ENCODE results near the gene HUNK. TPM values are rescaled to one million over a fixed set of nuclear protein-coding genes. Genes with fewer than 3 reads are reported as not detected.

HUNK gene
- total RNA-seq (2022): not detected in 2 replicates
- percentile 1 among the genes with signal in this experiment for Bru-seq, nascent RNA
- not detected for BruChase-seq, experiment 1, labeled RNA remaining after a 6-hour chase
- percentile 1 among the genes with signal in this experiment for BruChase-seq, experiment 2, labeled RNA remaining after a 2-hour chase
- long read RNA-seq: 0 reads

DNA sequence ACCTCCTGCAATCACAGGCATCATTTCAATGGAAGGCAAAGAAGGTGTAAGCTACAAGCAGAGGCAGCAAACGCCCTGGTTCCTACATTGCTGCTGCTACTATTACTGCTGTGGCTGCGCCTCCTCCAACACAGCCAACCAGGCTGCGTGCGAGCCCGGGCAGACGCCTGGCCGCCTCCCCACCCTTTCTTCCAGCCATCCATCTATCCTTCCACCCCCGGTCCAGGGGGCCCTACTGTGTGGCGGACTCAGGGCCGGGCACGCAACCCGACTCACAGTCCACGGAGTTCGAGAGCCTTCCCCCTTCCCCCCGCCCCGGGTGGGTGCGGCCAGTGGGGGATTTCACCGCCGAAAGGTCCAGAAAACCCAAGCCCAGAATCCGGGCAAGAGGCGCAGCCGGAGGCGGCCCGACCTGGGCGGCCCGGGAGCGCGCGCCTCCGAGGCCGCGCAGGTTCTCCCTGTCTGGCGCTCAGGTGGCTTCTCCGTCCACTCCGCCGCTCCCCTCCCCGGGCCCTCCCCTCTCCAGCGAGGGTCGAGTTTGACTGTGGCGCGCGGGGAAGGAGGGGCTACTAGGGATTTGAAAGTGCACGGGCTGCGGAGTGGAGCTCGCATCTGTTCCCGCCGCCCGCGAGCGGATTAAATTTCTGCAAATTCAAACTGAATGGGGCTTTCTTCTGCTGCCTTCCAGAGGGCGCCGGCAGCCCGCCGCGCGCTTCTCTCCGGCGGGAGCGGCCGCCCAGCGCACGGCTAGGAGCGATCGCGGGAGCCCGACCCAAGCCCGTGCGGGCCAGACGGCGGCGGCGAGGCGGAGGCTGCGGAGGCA is at the start of gene HUNK:
Gene HUNK (plus strand): TSS at position 569 of the 823 bp plus-strand sequence. CDS start 655 bp downstream, outside the sequence.
- no TSS peak for BruUV-seq (replicated peaks)
- Mint-ChIP-seq H3K4me1 (ENCODE audit: insufficient read depth, unreplicated experiment) (no peaks in the 10 kb centered on the region), H3K36me3 (ENCODE audit: insufficient read depth, unreplicated experiment) (peaks cover 5% of the 10 kb centered on the region), H3K27ac (ENCODE audit: low read depth, unreplicated experiment) (no peak within 1 kb of the TSS), H3K9me3 (ENCODE audit: unreplicated experiment) (no peaks in the 10 kb centered on the region), H3K27me3 (ENCODE audit: insufficient read depth, unreplicated experiment) (peaks cover 67% of the 10 kb centered on the region), H3K4me3 (ENCODE audit: unreplicated experiment) (no peak within 1 kb of the TSS)
- CTCF ChIA-PET: interaction anchor here (2.1 kb wide), 1 partner anchor 87 kb away, joined by 11 read pairs; no protein-coding TSS in a partner anchor
- intact Hi-C loops (cut with micrococcal nuclease): no loop called here
- no peak for DNase-seq (ENCODE audit: unreplicated experiment)
- POLR2A ChIA-PET: no interaction called here
- TF ChIP-seq, protein P1, sequence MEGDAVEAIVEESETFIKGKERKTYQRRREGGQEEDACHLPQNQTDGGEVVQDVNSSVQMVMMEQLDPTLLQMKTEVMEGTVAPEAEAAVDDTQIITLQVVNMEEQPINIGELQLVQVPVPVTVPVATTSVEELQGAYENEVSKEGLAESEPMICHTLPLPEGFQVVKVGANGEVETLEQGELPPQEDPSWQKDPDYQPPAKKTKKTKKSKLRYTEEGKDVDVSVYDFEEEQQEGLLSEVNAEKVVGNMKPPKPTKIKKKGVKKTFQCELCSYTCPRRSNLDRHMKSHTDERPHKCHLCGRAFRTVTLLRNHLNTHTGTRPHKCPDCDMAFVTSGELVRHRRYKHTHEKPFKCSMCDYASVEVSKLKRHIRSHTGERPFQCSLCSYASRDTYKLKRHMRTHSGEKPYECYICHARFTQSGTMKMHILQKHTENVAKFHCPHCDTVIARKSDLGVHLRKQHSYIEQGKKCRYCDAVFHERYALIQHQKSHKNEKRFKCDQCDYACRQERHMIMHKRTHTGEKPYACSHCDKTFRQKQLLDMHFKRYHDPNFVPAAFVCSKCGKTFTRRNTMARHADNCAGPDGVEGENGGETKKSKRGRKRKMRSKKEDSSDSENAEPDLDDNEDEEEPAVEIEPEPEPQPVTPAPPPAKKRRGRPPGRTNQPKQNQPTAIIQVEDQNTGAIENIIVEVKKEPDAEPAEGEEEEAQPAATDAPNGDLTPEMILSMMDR (IDR thresholded peaks at IDR 0.05; ENCODE audit: unreplicated experiment): no peak

DNA sequence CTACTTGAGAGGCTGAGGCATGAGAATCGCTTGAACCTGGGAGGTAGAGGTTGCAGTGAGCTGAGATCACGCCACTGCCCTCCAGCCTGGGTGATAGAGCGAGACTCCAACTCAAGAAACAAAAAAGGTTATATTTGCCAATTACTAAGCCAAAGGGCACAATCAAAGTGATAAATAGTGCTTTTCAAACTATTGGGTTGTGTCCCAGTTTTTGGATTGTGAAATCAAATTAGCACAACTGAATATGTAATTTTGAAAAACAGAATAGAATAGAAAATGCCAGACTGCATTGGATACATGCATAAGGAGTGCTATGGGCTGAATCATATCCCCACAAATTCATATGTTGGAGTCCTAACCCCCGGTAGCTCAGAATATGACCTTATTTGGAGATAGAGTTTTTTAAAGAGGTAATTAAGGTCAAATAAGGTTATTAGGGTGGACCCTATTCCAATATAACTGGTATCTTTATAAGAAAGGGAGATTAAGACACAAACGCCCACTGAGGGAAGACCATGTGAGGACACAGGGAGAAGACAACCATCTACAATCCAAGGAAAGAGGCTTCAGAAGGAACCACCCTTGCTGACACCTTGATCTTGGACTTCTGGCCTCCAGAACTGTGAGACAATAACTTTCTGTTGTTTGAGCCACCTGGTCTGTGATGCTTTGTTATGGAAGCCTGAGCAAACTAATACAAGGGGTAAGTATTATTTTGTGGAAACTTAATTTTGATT is 42.9 kb upstream of the HUNK start:
- no peak overlapping the region for H3K27ac Mint-ChIP-seq (ENCODE audit: low read depth, unreplicated experiment)
- H3K36me3 Mint-ChIP-seq (ENCODE audit: insufficient read depth, unreplicated experiment): no peaks in the 10 kb centered on the region
- TF ChIP-seq, protein P1 (IDR thresholded peaks at IDR 0.05; ENCODE audit: unreplicated experiment): no peak
- intact Hi-C loops (cut with micrococcal nuclease): no loop called here
- no TSS peak for BruUV-seq (replicated peaks)
- DNase-seq (ENCODE audit: unreplicated experiment): no peak
- CTCF ChIA-PET: no interaction called here
- H3K9me3 Mint-ChIP-seq (ENCODE audit: unreplicated experiment): peaks cover 7% of the 10 kb centered on the region
- no peaks in the 10 kb centered on the region for H3K4me1 Mint-ChIP-seq (ENCODE audit: insufficient read depth, unreplicated experiment)
- no peak overlapping the region for H3K4me3 Mint-ChIP-seq (ENCODE audit: unreplicated experiment)
- H3K27me3 Mint-ChIP-seq (ENCODE audit: insufficient read depth, unreplicated experiment): no peaks in the 10 kb centered on the region
- POLR2A ChIA-PET: no interaction called here

DNA sequence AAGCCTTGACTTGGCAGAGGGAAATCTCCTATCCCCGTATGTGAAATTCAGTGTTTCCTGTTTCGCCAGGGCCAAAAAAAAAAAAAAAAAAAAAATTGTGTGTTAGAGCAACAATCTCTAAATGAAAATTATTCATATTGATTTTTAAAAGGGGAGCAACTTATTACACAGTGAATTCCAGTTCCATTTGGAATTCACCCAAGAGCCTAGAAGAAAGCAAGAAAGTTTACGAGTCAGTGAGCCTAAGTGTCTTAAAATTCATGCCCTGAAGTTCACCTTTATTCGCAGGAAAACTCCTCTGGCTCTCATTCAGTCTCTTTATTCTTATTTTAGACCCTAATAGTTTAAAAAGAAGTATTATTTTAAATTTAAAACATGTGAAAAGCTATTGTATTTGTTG is 42.1 kb upstream of the HUNK start:
- Mint-ChIP-seq H3K27ac (ENCODE audit: low read depth, unreplicated experiment) (no peak overlapping the region), H3K4me3 (ENCODE audit: unreplicated experiment) (no peak overlapping the region), H3K27me3 (ENCODE audit: insufficient read depth, unreplicated experiment) (no peaks in the 10 kb centered on the region), H3K4me1 (ENCODE audit: insufficient read depth, unreplicated experiment) (no peaks in the 10 kb centered on the region), H3K9me3 (ENCODE audit: unreplicated experiment) (peaks cover 7% of the 10 kb centered on the region), H3K36me3 (ENCODE audit: insufficient read depth, unreplicated experiment) (no peaks in the 10 kb centered on the region)
- ChIA-PET CTCF (interaction anchor here (0.6 kb wide), 1 partner anchor 50 kb away, joined by 3 read pairs; no protein-coding TSS in a partner anchor), POLR2A (no interaction called here)
- no TSS peak for BruUV-seq (replicated peaks)
- DNase-seq (ENCODE audit: unreplicated experiment): no peak
- intact Hi-C loops (cut with micrococcal nuclease): no loop called here
- TF ChIP-seq, protein P1 (IDR thresholded peaks at IDR 0.05; ENCODE audit: unreplicated experiment): no peak

DNA sequence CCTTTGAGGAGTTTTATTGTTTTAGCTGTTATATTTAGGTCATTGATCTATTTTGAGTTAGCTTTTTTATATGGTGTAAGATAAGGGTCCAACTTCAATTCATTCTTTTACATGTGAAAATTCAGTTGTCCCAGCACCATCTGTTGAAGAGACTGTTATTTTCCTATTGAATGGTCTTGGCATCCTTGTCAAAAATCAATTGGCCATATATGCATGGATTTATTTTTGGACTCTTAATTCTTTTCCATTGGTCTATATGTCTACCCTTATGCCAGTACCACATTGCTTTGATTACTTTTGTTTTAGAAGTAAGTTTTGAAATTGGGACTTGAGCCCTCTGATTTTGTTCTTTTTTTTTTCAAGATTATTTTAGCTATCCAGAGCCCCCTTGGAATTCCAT is 35.8 kb upstream of the HUNK start:
- H3K36me3 Mint-ChIP-seq (ENCODE audit: insufficient read depth, unreplicated experiment): no peaks in the 10 kb centered on the region
- intact Hi-C loops (cut with micrococcal nuclease): no loop called here
- TF ChIP-seq, protein P1 (IDR thresholded peaks at IDR 0.05; ENCODE audit: unreplicated experiment): no peak
- H3K27me3 Mint-ChIP-seq (ENCODE audit: insufficient read depth, unreplicated experiment): peaks cover 12% of the 10 kb centered on the region
- ChIA-PET POLR2A (no interaction called here), CTCF (no interaction called here)
- H3K4me1 Mint-ChIP-seq (ENCODE audit: insufficient read depth, unreplicated experiment): no peaks in the 10 kb centered on the region
- no peak overlapping the region for H3K4me3 Mint-ChIP-seq (ENCODE audit: unreplicated experiment)
- no peak for DNase-seq (ENCODE audit: unreplicated experiment)
- no peak overlapping the region for H3K27ac Mint-ChIP-seq (ENCODE audit: low read depth, unreplicated experiment)
- no peaks in the 10 kb centered on the region for H3K9me3 Mint-ChIP-seq (ENCODE audit: unreplicated experiment)
- BruUV-seq (replicated peaks): no TSS peak
